ENCODE measurements around the gene UBC. TPM values are rescaled to one million over a fixed set of nuclear protein-coding genes. Genes with fewer than 3 reads are reported as not detected.
A peak's percentile ranks its signal among the peaks of the same experiment; 100 is the strongest.

Gene UBC
- total and polyA plus RNA-seq, 9 of the 15 experiments (the other 6 are each of a cell fraction or from before 2014, with no cell fraction given) = 533 to 1,153 (median 813) TPM

DNA sequence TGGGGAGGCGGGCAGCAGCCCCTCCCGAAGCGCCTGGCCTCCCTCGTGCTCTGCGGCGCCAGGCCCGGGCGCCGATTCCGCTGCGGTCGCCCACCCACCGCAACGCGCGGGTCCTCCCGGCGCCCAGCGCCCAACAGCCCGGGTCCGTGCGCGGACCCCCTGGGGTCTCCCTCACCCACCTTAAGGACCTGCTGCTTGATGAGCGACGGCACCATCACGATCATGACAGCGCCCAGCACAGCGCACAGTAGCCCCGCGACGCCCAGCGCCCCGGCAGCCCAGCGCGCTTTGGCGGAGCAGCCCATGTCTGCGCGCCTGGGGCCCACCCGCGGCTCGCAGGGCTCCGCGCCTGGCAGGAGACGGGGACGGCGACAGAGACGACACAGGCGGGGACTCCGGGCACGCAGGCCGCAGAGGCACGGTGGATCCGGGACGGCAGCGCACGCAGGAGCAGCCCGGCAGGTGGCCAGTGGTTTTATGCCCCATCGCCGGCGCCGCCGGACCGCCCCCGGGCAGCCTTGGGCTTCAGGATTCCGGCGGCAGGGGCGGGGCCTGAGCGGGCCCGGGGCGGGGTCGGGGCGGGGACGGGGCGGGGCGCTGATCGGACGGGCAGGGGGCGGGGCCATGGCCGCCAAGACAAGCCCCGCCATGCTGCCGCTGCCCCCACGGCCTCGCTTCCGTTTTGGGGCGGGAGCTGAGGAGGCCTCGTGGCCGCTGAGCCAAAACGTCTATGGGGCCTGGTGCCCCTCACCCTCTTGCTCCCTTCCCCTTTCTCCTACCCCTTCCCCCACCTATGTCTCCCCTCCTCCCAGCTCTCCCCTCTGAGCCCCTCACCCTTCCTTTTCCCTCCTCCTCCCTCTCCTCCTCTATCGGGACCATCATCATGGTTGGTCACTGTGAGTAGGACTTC, 50.8 kb downstream of the UBC start, which contains the start of gene SCARB1 (continued):
- TF ChIP-seq YBX1 (IDR thresholded peaks at IDR 0.05) = no peak
- TF ChIP-seq SAP30 (IDR thresholded peaks at IDR 0.05; ENCODE audit: borderline replicate concordance, insufficient read depth, low read depth, low read length, poor library complexity, severe bottlenecking) = peak; percentile 77
- TF ChIP-seq RBM14 (IDR thresholded peaks at IDR 0.05; ENCODE audit: borderline replicate concordance, insufficient read depth, low read depth, low read length) = no peak
- TF ChIP-seq CEBPG (CRISPR knock-in tag; IDR thresholded peaks at IDR 0.05) = no peak
- TF ChIP-seq CEBPG (tag; conservative IDR thresholded peaks at IDR 0.05 in 1 of 2, IDR thresholded peaks at IDR 0.05 in 1 of 2) = no peak
- no peak for TF ChIP-seq SRSF9 (IDR thresholded peaks at IDR 0.05; ENCODE audit: borderline replicate concordance, low read depth, low read length)
- TF ChIP-seq SRF (CRISPR knock-in tag; IDR thresholded peaks at IDR 0.05) = no peak; a peak in 1 of 4 replicates
- TF ChIP-seq ZNF274 (IDR thresholded peaks at IDR 0.05; ENCODE audit: borderline replicate concordance, low read depth, low read length) = no peak
- TF ChIP-seq KLF13 (tag; IDR thresholded peaks at IDR 0.05; ENCODE audit: borderline replicate concordance, low read depth) = 0 out of 2 replicates have a peak, but pooled peaks have one; percentile 39
- TF ChIP-seq ETS2 (tag; IDR thresholded peaks at IDR 0.05; ENCODE audit: borderline replicate concordance, poor library complexity, severe bottlenecking) = no peak
- peak; percentile 94 for TF ChIP-seq HNRNPL (IDR thresholded peaks at IDR 0.05; ENCODE audit: low read depth, low read length)
- TF ChIP-seq CBX1 (IDR thresholded peaks at IDR 0.05; ENCODE audit: low read depth) = 0 out of 2 replicates have a peak, but pooled peaks have one; percentile 73
- no peak for TF ChIP-seq SETDB1 (IDR thresholded peaks at IDR 0.05; ENCODE audit: low read length)
- TF ChIP-seq, protein P1, sequence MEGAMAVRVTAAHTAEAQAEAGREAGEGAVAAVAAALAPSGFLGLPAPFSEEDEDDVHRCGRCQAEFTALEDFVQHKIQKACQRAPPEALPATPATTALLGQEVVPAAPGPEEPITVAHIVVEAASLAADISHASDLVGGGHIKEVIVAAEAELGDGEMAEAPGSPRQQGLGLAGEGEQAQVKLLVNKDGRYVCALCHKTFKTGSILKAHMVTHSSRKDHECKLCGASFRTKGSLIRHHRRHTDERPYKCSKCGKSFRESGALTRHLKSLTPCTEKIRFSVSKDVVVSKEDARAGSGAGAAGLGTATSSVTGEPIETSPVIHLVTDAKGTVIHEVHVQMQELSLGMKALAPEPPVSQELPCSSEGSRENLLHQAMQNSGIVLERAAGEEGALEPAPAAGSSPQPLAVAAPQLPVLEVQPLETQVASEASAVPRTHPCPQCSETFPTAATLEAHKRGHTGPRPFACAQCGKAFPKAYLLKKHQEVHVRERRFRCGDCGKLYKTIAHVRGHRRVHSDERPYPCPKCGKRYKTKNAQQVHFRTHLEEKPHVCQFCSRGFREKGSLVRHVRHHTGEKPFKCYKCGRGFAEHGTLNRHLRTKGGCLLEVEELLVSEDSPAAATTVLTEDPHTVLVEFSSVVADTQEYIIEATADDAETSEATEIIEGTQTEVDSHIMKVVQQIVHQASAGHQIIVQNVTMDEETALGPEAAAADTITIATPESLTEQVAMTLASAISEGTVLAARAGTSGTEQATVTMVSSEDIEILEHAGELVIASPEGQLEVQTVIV (CRISPR knock-in tag; IDR thresholded peaks at IDR 0.05; ENCODE audit: borderline replicate concordance) = no peak
- no peak for TF ChIP-seq TFAM (CRISPR knock-in tag; conservative IDR thresholded peaks at IDR 0.05)
- TF ChIP-seq, protein P2, sequence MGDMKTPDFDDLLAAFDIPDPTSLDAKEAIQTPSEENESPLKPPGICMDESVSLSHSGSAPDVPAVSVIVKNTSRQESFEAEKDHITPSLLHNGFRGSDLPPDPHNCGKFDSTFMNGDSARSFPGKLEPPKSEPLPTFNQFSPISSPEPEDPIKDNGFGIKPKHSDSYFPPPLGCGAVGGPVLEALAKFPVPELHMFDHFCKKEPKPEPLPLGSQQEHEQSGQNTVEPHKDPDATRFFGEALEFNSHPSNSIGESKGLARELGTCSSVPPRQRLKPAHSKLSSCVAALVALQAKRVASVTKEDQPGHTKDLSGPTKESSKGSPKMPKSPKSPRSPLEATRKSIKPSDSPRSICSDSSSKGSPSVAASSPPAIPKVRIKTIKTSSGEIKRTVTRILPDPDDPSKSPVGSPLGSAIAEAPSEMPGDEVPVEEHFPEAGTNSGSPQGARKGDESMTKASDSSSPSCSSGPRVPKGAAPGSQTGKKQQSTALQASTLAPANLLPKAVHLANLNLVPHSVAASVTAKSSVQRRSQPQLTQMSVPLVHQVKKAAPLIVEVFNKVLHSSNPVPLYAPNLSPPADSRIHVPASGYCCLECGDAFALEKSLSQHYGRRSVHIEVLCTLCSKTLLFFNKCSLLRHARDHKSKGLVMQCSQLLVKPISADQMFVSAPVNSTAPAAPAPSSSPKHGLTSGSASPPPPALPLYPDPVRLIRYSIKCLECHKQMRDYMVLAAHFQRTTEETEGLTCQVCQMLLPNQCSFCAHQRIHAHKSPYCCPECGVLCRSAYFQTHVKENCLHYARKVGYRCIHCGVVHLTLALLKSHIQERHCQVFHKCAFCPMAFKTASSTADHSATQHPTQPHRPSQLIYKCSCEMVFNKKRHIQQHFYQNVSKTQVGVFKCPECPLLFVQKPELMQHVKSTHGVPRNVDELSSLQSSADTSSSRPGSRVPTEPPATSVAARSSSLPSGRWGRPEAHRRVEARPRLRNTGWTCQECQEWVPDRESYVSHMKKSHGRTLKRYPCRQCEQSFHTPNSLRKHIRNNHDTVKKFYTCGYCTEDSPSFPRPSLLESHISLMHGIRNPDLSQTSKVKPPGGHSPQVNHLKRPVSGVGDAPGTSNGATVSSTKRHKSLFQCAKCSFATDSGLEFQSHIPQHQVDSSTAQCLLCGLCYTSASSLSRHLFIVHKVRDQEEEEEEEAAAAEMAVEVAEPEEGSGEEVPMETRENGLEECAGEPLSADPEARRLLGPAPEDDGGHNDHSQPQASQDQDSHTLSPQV (IDR thresholded peaks at IDR 0.05) = no peak; the same call in 1 of the 2 replicates
- no peak for TF ChIP-seq SREBF1 (IDR thresholded peaks at IDR 0.05; ENCODE audit: borderline replicate concordance, low read depth, low read length)
- TF ChIP-seq BCOR (IDR thresholded peaks at IDR 0.05) = no peak

Data from K562 (cell line).